Measurements from ENCODE around the gene CDKN2B-AS1.
"Not testable (repeated sequence)": the region's sequence is repeated elsewhere in the genome, so short reads cannot be mapped to it uniquely, and the experiment has no call there.

Gene CDKN2B-AS1

DNA sequence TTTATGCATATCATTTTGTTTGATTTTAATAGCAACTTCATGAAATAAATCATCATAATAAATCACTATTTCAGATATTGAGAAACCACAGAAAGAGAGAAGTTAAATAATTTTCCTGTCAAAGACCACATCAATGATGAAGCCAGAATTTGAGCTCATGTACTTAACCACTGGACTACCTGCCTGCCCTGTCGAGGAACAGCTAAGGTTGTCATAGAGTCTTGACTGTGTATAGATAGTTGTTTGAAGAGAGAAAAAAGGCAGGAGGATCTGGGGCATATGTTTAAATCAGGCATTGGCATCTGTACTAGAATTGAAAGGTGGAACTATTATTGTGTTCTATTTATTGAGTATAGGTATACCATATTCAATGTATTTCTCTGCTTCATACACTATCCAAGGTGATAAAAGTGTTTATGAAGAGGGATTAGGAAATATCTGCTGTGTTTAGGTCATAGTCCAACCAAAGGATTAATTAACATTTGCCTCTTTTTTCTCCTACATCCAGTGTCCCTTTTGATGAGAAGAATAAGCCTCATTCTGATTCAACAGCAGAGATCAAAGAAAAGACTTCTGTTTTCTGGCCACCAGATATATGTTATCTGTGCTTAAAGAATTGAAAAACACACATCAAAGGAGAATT is 51.8 kb downstream of the CDKN2B-AS1 start:
- DNase-seq, result no peak

DNA sequence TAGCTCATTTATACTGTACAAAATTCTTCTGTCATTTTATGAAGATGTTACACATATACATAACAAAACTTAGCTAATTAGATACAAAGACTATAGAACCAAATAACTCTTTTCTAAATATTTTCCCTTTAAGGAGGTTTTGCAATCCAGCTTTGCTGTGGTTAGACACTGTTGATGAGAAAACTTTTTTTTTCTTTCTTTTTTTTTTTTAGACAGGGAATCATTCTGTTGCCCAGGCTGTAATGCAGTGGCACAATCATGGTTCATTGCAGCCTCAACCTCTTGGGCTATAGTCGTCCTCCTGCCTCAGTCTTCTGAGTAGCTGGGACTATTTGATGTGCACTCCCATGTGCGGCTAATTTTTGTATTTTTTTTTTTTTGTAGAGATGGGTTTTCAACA is 53.0 kb downstream of the CDKN2B-AS1 start:
- DNase-seq, result no peak

DNA sequence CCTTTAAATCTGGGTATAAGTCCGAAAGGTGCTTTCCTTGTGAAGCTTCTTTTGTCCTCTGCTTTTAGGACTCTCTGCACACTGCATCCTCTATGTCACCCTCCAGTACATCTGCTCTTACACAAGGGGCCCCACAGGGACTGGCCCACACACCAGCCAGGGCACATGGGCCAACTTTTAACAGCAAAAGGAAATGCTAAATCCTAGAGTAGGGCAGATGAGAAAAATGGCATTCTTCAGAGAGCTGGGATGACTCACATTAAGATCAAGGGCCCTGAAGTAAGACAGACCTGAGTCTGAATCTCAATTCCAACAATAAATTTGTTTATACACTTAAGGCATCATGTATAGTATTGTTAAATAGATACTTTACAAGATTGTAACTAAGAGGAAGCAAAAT is 54.8 kb downstream of the CDKN2B-AS1 start:
- no peak for DNase-seq

GRCh38 chr9:22050924-22051323 is 56.3 kb downstream of the CDKN2B-AS1 start:
- no peak for DNase-seq

- DNase-seq, result peak; percentile 32
Observed at GRCh38 chr9:22052376-22052945, 57.9 kb downstream of the CDKN2B-AS1 start.

DNA sequence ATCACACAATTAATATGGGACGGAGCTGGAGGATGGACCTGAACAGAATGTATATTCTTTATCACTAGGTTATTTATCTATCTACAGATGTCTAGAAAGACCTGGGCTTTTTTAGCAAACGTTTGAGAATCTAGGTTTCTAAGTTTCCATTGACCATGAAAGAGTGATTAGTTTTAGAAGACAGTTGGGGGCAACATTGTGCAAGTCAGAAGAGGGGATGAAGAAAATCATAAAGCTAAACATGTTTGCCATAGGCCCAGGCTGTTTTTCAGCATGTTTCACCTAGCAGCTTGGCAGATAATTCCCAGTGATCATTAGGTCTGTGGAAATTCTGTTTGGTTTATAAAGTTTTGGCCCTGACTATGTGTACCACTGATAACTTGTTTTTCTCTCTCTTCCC is 58.6 kb downstream of the CDKN2B-AS1 start:
- no peak for DNase-seq

DNA sequence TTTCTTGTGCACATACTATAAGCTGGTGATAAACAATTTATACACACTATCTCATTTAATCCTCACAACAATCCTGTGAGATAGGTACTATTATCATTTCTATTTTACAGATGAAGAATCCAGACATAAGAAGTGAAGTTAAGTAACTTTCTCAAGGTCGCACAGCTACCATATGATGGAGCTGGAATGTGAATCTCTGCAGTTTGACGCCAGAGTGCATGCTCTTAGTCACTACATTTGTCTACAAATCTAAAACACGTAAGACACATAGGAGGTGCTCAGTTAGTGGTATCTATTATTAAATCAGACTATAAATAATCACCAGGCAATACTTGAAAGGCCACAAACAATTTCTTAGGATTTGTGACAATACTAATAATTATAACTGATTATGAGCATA is 59.5 kb downstream of the CDKN2B-AS1 start:
- no peak for DNase-seq

GRCh38 chr9:22054529-22054928 is 59.9 kb downstream of the CDKN2B-AS1 start:
- DNase-seq, result no peak

GRCh38 chr9:22055090-22055489 is 60.5 kb downstream of the CDKN2B-AS1 start:
- no peak for DNase-seq

GRCh38 chr9:22056402-22056801 is 61.8 kb downstream of the CDKN2B-AS1 start:
- DNase-seq, result no peak

DNA sequence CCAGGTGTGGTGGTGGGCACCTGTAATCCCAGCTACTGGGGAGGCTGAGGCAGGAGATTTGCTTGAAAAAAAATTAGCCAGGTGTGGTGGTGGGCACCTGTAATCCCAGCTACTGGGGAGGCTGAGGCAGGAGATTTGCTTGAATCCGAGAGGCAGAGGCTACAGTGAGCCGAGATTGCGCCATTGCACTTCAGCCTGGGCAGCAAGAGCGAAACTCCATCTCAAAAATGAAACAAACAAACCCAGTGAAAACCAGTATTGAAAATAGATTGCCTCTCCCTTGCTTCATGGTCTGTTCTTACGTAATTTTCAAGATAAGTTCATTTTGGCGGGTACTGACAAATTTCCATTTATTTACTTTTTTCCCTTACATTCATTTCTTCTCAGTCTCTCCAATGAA is 63.4 kb downstream of the CDKN2B-AS1 start:
- DNase-seq, result not testable (repeated sequence)

DNA sequence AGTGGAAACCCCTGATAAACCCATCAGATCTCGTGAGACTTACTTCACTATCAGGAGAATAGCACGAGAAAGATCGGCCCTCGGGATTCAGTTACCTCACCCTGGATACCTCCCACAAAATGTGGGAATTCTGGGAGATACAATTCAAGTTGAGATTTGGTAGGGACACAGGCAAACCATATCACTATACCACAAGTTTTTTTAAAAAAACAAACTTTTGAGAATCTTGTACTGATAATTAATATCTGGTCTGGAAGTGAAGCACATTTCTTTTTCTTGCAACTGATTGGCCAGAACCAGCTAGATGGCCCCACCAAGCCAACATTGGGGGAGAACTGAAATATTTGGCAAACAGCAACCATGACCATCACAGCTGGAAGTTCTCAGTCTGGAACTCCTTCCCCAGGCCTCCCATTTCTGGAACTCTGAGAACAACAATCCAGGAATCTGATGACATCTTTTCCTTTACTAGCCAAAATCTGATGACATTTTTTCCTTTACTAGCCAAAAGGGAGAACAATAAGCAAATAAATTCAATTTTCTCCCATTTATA is 66.3 kb downstream of the CDKN2B-AS1 start:
- no peak for DNase-seq

DNA sequence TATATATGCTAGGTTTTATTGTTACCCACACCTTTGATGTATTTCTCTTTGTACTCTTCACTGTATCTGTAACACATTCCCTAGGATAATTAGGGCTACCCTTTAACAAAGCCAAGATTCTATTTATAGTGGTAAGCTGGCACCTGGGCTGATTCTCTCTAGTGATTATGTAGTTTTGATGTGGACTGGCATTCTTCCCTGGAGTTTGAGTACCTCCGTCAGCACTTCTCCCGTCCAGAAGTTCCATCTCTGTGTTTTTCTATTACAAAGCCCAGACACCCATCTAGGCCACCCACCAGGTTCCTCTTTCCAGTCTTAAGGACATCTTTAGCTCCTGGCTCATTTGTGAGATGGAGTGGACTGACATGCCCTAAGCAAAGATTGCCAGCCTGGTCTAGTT is 70.4 kb downstream of the CDKN2B-AS1 start:
- DNase-seq, result no peak

DNA sequence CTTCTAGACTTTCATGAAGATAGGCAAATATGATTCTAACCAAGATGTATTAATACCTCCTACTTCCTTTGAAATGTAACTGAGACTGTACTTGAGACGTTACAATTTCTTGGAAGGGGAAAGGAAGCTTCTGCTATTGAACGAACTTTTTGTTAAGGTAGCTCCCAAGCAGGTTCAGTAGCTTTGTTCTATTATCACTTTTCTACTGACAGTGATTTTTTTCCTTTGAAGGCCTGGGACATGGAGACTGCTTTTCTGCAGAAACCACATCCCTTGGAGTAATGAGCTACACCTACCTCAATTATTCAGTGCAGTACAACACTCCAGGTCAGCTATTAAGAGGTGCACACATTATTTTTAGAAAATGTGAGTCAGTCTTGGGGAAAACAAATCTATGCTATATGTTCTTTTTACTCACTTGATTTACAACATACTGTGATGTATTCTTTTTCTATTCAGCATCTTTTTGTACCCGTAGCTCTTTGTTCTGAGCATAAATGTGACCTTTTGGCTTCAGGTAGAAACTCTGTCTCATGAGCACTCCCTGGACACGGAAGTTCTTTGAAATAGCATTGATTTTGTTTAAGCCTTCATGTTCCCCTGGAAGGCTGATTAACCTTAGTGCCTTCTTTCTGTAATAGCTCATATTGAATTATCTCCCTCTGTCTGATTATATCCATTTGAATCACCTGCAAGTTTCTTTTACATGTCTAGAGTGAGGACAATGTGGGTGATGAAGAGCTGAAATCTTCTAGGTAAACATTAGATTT is 71.0 kb downstream of the CDKN2B-AS1 start:
- no peak for DNase-seq

- no peak for DNase-seq
Observed at GRCh38 chr9:22067196-22067595, 72.6 kb downstream of the CDKN2B-AS1 start.

- DNase-seq, result no peak
Observed at GRCh38 chr9:22068369-22068768, 73.8 kb downstream of the CDKN2B-AS1 start.

DNA sequence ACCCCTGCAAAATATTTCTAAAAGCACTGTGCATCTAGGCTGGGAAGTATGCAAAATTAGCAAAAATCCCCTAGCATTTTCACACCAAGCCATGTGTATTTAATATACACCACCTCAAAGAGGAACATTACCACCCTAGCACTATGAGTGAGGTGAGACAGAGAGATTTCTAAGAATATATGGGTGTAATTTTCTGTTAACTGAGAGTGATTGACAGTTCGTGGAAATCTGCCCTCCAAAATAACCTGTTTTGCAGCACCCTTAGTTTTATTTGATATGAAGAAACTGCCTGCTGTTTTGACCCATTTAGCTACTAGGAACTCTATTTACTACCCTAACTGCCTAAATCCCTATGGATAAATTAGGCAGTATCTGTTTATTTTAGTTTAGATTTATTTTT is 78.8 kb downstream of the CDKN2B-AS1 start:
- no peak for DNase-seq

DNA sequence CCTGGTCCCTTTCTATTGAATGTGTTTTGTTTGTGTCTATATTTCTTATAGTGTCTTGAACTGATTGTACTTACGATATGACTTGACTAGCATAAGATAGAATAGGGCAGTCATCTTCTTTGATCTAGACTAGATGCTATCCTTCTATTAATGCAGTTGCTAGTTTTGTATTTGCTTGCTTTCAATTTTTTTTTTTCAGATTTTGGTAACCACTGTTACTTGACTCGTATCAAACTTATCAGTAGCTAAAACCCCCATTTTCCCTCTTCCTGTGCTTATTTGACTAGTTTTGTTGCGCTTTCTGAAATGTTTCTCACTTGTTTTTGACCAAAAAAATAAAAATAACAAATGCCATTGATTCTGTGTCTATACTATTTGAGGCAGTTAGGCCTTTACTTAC is 83.5 kb downstream of the CDKN2B-AS1 start:
- DNase-seq, result no peak

DNA sequence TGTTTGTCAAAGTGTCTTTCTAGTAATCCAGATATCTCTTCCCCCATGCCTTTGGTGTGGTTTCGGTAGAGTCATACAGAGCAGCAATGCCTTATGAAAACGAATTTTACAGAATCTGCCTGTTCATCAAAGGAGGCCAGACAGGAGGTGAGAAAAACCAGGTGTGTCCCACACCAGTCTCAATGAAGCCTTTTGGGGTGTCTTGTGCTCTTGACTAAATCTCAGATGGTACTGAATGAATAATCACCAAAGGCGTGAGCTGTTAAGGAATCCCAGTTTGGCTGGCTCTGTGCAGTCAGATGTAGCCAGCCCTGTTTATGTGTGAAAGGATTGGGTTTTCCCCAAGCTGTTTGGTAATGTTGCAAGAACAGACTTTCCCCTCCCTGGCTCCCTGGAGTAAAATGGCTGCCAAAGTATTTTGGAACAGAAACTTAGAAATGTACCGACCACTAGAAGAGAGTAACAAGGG is 85.3 kb downstream of the CDKN2B-AS1 start:
- DNase-seq, result no peak

GRCh38 chr9:22084336-22085035 is 89.9 kb downstream of the CDKN2B-AS1 start:
- DNase-seq, result peak; percentile 71

- no peak for DNase-seq
Observed at GRCh38 chr9:22088053-22088716, 93.6 kb downstream of the CDKN2B-AS1 start.

GRCh38 chr9:22088717-22089061 is 94.1 kb downstream of the CDKN2B-AS1 start:
- peak; percentile 7 for DNase-seq

GRCh38 chr9:22097707-22098106 is 103.1 kb downstream of the CDKN2B-AS1 start:
- DNase-seq, result no peak

Measured in DMS53 (cell line).